ENCODE results near the gene PIKFYVE.
A peak's percentile ranks its signal among the peaks of the same experiment; 100 is the strongest.
"Not testable (repeated sequence)": the region's sequence is repeated elsewhere in the genome, so short reads cannot be mapped to it uniquely, and the experiment has no call there.

The PIKFYVE gene, protein sequence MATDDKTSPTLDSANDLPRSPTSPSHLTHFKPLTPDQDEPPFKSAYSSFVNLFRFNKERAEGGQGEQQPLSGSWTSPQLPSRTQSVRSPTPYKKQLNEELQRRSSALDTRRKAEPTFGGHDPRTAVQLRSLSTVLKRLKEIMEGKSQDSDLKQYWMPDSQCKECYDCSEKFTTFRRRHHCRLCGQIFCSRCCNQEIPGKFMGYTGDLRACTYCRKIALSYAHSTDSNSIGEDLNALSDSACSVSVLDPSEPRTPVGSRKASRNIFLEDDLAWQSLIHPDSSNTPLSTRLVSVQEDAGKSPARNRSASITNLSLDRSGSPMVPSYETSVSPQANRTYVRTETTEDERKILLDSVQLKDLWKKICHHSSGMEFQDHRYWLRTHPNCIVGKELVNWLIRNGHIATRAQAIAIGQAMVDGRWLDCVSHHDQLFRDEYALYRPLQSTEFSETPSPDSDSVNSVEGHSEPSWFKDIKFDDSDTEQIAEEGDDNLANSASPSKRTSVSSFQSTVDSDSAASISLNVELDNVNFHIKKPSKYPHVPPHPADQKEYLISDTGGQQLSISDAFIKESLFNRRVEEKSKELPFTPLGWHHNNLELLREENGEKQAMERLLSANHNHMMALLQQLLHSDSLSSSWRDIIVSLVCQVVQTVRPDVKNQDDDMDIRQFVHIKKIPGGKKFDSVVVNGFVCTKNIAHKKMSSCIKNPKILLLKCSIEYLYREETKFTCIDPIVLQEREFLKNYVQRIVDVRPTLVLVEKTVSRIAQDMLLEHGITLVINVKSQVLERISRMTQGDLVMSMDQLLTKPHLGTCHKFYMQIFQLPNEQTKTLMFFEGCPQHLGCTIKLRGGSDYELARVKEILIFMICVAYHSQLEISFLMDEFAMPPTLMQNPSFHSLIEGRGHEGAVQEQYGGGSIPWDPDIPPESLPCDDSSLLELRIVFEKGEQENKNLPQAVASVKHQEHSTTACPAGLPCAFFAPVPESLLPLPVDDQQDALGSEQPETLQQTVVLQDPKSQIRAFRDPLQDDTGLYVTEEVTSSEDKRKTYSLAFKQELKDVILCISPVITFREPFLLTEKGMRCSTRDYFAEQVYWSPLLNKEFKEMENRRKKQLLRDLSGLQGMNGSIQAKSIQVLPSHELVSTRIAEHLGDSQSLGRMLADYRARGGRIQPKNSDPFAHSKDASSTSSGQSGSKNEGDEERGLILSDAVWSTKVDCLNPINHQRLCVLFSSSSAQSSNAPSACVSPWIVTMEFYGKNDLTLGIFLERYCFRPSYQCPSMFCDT (N-terminal part only)

DNA sequence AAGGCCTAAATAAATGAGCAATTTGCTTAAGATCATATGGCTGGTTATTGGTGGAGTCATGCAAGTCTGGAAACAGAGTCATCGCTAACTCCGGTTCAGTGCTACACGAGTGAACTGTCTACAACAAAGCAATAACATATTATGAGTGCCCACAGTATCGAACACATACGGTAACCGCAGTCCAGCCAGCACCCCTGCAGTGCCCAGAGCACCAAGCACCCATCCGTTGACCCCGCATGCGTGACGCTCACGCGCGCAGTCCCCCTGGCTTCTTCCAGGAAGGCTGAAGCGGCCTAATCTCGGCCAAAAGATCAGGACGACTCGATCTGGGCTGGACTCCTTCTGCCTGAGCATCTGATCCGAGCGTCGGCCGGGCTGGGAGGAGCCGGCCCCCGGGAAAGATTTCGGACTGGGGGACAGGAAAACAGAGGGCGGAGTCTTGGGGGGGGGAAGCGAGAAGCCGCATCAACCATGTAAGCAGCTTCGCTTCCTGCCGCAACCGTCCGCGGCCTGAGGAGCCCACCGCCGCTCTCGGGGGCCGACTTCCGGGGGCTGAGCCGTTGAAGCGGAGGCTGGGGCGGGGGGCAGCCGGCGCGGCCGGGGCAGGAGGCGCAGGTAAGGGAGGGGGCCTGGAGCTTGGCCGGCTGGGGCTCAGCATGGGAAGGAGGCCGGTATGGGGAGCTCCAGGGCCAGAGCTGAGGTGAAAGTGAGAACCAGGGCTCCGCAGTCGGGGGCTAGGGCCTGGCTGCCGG, at the start of gene PIKFYVE:
TSS of gene PIKFYVE (plus strand) at position 455 of the 752 bp plus-strand sequence. CDS start 5,265 bp downstream, outside the sequence.
- peak; percentile 88 for DNase-seq (ENCODE audit: low spot score)

DNA sequence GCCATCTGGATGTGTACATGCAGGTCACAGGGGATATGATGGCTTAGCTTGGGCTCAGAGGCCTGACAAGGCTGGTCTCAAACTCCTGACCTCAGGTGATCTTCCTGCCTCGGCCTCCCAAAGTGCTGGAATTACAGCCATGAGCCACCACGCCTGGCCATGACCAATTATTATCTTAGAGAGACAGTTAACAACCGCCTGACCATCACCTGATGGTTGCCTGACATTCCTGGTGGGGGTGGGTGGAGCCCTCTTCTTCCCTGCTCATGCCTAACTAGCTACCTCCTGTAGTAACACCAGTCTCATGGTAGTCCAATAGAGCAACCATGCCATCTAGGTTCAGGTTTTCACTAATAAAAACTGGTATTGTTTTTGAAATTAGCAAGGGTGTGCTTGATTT, 44.2 kb upstream of the PIKFYVE start:
- DNase-seq (ENCODE audit: low spot score), result not testable (repeated sequence)

DNA sequence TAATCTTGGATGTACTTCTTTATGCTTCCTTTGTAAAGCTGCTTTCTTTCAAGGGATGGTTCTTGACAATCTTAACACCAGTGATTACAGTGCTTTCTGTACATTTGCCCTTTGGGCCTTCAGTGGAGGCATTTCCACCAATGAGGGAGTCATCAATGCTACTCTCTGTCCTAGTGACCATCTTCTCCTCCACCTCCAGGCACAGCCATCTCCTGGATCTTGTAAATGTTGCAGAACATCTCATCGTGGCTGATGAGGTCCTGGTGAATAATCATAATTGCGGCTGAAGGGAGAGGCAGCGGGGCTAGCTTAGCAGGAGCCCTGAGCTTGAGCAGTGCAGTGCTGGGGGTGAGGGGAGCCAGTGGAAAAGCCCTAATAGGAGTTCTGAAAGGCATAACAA, 43.7 kb upstream of the PIKFYVE start:
- DNase-seq (ENCODE audit: low spot score), result no peak

DNA sequence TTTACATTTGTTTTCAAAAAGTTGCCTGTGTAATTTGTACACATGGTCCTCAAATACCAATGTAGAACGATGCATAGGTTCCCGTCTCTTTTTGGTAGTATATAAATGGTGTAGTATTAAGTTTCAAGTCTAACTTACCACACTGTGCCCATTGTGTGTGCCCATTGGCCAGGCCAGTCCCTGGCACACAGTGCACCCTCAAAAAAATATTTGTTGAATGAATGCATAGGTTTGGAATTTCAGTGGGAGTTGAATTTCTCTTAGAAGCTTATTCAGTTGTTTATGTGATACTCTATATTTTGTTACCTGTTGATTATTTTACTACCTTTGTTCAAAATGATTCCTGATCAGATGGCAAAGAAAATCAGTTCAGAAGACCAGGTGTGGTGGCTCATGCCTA, 41.3 kb upstream of the PIKFYVE start:
- no peak for DNase-seq (ENCODE audit: low spot score)

DNA sequence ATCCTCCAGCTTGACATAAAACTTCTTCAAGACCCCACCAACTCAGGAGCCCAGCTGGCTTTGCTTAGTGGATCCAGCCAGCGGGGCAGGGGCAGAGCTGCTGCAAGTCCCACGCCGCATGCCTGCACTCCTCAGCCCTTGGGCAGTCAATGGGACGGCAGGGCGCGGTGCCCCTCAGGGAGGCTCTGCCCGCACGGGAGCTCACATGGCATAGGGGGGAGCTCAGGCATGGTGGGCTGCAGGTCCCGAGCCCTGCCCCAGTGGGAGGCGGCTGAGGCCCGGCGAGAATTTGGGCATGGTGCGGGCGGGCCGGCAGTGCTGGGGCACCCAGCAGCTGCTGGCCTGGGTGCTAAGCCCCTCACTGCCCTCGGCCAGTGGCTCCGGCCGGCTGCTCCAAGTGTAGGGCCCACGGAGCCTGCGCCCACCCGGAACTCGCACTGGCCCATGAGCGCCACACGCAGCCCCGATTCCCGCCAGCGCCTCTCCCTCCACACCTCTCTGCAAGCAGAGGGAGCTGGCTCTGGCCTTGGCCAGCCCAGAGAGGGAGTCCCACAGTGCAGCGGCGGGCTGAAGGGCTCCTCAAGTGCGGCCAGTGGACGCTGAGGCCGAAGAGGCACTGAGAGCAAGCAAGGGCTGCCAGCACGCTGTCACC, 38.3 kb upstream of the PIKFYVE start:
- no peak for DNase-seq (ENCODE audit: low spot score)

DNA sequence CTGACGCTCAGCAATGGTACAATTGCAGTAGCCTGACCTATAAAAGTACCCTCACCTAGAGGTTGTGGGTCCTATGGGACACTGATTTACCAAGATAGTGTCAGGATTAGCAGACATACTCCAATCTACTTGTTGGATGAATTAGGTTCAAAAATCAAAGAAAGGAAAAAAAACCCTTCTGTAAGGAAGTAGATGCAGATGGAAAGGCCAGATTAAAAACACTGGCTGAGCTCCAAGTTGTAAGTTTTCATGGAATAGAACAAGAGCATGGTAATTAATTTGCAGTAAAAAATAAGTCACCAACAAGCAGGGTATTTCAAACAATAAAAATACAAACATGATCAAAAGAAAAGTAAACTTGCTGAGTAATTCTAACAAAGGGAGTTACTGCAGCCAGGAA, 37.6 kb upstream of the PIKFYVE start:
- no peak for DNase-seq (ENCODE audit: low spot score)

DNA sequence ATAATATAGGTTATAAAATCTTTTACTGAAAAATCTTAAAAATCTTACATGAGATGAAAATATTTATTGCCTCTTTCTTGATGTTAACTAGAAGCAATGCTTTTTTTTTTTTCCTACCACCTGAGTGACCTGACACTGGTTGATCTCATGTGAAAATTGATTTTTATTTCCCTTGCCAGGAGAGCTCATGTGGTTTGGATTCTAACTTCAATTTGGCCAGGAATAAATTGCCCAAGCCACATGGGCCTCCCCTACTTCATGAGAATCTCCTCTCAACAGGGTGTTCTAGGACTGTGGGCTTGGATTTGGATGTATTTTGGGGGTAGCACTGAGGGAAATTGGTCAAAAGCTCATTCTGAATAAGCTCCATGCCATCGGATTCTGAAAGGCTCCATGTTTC, 31.3 kb upstream of the PIKFYVE start:
- no peak for DNase-seq (ENCODE audit: low spot score)

DNA sequence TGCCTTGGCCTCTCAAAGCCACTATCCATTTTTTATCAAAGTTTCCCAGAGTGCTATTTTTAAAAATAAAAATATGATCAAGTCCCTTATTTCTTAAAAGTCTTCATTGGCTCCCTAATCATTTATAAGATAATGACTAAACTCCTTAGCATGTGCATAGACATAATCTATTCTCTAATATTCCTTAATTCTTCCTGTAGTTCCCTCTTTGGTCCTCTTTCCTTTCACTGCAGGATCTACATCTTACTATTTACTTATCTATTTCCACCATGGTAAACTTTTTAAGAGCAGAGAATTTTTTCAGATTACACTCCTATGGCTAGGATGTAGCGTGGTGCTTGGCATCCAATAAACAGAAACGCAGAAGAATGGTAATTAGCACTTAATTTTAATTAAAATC, 30.2 kb upstream of the PIKFYVE start:
- no peak for DNase-seq (ENCODE audit: low spot score)

DNA sequence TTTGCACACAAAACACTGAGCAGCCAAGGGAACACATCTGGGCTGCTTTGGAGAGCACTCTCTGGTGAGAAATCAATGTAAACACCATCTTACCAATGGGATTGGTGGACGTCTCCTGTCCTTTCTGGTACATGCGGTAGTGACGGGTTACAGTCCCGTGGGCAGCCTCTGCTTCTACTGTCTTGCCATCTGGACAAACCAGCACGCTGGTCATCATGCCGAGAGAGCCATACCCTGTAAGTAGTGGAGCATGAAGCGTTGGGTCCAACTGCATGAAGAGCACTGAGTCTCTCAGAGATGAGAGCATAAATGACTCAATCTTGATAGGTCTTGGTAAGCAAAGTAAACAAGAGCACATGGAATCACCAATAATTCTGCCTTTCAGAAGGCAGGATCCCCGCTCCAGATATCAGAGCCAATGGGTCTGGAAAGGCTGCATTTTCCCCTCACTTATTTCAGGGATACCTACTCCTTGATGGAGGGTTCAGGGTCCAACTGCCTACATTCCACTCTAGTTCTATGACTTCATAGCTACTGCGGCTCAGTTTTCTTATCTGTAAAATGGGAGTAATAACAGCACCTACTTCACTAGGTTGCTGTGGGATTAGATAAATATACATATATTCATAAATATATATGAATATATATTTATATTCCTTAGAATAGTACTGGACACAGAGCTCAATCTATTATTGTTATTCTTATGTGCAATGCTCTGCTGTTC, 26.1 kb upstream of the PIKFYVE start:
- no peak for DNase-seq (ENCODE audit: low spot score)

DNA sequence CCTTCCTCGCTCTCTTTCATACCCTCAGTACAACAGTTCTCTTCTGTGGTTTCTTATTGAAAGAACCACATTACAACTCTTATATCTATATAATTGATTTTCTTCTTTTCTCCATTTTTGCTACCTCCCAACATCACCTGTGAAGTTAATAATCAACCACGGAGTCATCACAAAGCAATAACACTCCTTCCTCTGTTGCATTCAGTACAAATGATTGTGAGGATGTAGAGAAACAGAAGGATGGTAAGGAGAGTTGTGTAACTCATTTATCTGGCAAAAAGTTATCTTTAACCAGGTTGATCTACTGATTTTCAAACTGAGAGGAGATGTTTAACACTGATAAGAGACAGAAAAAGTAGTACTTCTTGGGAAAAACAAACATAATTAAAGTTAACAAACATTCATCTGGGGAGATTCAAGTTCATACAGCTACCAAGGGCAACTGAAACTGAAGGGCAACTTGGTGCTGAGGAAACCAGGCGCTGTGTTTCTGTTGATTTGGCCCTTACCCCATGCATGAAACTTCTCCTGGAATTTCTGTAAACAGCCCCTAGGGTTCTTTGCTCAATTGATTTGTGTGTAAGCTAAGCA, 25.3 kb upstream of the PIKFYVE start:
- DNase-seq (ENCODE audit: low spot score), result no peak

DNA sequence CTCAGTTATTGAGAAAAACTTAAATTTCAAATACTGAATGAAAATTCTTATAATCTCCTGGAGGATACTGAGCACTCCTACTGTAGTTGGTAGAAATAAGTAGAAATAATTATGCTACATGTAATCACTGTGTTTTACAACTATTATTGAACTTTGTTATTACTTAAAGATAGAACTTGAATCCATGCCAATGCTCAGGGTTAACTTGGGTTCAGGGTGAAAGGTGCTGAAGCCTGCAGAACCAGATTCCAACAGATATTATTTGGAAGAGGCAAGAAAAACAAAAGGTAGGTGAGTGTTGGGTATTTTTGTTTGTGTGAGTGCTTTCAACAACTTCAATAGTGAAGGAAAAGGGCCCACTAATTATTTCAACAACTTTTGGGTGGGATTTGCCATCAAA, 21.6 kb upstream of the PIKFYVE start:
- no peak for DNase-seq (ENCODE audit: low spot score)

DNA sequence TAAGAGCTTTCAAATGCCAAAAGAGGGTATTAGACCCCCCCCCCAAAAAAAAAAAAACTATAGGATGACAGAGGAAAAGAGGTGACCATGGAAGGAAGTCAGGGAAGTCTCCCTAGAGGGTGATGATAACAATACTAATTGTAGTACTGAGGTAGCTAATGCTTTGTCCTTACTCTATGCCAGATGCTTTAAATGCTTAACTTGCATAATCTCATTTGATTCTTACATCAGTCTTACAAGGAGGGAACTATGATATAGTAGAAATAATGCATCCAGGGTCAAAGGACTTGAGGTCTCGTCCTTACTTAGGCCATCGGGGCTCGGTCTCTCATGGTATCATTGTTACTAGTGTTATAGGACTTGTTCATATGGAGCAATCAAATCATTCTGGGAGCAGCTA, 20.3 kb upstream of the PIKFYVE start:
- no peak for DNase-seq (ENCODE audit: low spot score)

DNA sequence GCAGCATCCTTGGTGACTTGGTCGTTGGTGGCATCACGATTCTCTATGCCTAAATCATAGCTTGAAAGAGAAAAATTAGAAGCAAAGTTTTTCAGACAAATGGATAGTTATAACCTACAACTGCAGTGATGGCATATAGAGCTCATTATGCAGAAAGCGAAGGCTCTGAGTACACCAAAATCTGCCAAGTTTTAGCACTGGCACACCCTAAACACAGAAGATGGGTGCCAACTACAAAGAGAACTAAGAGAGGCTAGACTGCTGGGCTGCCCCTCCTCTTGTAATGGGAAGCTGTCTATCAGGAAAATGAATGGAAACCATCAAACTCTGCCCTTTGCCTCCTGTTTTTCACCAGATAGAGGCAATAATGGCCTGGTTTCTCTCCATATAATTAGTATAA, 17.5 kb upstream of the PIKFYVE start:
- no peak for DNase-seq (ENCODE audit: low spot score)

DNA sequence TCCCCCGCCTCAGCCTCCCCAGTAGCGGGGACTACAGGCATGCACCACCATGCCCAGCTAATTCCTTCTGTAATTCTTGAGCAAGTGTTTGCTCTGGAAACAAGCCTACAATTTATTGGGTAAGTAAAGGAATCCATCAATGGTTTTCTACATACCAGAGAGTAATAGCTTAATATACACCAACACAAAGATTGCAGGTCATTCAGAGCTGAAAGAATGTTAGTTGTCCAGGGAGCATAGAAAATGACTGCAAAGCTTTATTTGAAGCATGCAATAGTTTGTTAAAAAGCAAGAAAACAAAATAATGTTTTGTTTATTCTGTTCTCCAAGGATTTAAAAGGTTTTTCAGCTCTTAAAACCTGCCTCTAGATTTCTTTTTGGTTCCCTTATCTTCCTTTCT, 16.8 kb upstream of the PIKFYVE start:
- DNase-seq (ENCODE audit: low spot score), result no peak

DNA sequence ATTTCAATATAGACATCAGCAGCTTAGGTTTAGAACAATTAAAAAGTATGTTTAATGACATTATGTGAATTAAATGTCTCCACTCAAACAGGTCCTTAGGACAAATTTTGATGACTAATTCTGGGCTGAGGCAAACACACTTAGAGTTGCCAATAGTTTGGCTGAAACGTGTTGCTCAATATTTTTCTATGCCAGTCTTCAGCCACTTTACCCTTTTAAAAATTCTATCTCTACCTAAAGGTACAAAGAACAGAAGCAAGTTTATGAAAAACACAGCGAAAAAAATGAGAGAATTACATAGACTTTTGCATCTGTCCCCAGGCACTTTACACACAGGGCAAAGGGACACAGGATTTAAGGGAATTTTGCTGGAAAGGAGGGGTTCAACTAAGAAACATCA, 15.7 kb upstream of the PIKFYVE start:
- no peak for DNase-seq (ENCODE audit: low spot score)

DNA sequence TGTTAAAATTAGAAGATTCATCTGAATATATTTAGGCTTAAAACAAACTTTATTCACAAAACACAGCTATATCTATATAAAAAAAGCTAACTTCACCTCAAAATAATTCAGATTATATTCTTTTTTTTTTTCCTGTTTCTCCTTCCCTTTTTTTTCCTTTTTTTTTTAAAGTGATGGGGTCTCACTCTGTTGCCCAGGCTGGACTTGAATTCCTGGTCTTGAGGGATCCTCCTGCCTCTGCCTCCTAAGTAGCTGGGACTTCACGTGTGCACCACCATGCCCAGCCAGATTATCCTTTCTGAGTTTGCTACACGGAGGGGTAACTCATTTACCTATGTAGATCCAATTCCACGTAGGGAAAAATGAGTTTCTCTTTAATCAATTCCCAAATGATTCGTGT, 15.0 kb upstream of the PIKFYVE start:
- no peak for DNase-seq (ENCODE audit: low spot score)

DNA sequence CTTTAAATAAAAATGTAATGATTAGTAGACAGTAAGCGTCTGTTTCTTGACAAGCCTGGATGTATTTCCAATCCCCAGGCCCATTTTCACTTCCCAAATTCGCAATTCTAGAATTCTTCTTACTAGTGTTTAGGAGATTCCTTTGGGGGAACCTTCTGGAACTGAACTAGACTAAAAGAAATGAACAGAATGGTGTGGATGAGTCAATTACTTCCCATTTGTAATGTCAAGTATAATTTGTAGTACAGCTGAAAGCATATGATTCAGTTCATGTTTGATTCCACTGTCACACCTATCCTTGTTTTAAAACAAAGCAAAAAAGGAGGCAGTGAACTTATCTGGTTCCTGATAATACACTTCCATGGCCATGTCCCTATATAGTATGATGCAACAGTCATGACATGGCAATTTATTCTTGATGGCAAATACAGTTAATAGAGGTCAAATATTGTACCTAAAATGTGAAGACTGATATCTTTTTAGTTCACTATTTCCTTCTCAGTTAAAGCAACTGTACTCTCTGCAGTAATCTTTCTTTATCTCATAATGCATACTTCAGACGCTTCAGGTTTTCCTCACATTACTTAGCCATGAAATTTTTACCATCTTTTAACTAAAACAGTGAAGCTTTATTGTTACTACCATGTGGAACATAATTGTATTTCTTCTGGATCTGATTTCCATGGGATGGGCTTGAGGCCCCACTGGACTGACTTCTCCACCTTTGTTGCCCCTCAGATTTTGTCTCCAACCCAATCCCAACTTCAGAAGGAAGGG, 13.2 kb upstream of the PIKFYVE start:
- no peak for DNase-seq (ENCODE audit: low spot score)

DNA sequence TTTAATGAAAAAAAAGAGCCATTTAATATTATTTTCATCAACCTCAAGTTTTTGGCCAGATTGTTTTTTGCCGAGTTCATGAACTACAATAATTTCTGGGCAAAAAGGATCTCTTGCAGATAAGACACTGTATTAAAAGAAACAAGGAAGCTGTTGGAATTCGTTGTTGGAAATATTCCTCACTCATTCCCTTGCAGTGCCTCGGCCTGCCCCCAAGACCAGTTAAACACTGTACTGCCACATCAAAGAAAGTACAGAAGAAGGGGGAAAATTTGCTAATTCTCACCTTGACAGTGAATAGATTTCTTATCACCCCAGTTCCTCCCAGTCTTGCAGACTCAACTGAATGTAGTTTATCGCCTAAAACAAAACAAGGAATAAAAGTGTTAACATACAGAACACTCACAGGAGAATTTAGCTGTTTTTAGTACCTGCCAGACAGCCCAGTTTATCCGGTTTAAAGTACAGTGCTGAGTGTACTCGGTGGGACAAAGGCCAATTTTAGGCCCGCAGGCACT, 12.4 kb upstream of the PIKFYVE start:
- DNase-seq (ENCODE audit: low spot score), result no peak
